HPDE6-E6E7 (cell line): Measurements from ENCODE around the gene HACD4.
A peak's percentile ranks its signal among the peaks of the same experiment; 100 is the strongest.
"Not testable (repeated sequence)": the region's sequence is repeated elsewhere in the genome, so short reads cannot be mapped to it uniquely, and the experiment has no call there.

Experiments
- DNase-seq: peaks from one replicate; pipeline ENCODE4 v3.0.0; 2011; ENCODE audit warnings: missing footprints; ENCODE audit errors: extremely low spot score

HACD4 gene

DNA sequence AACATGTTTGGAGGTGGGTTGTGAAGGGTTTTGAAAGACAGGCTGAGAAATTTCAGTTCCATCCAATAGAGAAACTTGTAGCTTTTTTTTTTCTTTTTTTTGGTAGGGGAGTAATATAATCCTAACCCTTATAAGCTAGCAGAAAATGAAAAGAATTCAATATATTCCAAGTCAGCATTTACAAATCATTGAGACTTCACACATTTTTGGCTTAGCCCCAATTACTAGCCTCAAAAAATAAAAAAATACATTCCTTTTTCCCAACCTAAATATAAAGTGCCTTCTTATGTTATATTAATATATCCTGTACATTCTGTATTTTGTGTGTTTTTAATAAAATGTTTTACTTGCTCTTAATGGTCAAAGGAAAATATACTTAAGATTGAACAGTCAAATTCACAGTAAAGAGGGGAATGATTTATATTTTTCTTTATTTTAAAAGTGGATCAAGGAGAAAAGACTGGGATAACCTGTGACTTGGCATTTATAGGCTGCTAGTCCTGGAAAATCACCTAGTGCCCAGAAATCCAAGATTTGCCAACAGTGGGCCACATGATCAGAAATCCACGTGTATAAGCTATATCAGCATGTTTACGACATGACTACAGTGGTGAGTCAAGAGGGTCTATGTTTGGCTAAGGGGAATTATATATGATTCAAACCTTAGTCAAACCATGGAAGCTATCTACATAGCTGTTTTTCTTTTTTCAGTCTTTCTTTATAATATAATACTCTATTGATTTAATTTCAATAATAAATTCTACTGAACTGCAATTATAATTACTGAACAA lies 14.5 kb downstream of the HACD4 start:
- peak; percentile 47 for DNase-seq

DNA sequence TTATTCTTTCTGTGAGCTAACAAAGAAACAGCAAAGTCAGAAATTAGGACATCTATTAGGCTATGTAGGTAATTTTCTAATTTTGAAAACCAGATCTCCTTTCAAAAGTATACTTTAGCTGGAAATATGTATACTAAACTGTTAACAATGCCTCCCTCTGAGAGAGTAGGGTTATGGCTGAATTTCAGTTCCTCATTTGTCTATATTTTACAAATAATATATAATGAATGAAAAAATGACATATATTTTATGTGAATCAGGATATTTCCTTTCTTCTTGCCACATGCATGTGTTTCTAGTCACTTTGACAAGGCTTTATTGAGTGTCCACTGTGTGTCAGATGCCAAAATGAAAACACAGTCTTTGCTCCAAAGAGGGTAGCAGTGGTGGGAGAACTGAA lies 15.4 kb downstream of the HACD4 start:
- no peak for DNase-seq

DNA sequence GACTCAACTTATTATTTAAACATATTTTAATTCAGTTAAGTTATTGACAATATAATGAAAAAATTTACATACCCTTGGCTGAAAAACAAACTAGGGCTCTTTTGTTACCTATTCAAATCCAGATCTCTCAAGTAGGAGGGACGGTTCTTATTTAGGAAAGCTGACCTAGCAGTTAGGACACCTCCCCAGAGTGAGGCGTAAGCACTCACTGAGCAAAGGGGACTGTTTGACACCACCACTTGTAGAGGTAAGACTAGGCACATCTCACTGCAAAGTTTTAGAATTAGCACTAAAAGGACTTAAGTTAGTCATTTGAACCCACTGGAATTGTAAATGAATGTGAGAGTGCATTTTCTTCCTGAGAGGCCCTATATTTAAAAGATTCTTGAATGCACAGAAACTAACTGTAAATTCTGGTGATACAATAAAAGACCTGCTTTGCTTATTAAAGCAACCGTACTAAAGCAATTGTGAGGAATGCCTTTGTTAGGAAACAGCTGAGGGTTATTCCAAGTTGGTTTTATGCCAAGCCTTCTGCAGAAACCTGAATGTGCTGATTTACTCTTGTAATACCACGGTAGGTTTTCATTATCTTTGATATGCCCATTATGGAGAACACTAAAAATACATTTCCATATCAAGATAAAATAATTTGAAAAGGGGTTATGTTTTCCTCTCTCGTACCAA lies 16.2 kb downstream of the HACD4 start:
- no peak for DNase-seq

DNA sequence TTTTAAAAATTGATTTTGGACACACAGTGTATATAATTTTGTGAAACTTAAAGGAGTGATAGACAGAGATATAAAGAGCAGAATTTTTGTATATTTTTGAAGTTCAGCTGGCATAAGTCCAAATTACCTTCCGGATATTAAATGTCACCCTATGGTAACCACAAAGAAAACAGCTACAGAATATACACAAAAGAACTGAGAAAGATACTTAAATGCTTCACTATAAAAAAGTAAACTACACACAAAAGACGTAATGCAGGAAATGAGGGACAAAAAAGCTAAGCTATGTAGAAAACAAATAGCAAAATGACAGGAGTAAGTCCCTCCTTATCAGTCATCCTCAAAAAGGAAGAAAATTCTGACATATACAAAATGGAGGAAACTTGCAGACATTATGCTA lies 29.4 kb downstream of the HACD4 start:
- no peak for DNase-seq

DNA sequence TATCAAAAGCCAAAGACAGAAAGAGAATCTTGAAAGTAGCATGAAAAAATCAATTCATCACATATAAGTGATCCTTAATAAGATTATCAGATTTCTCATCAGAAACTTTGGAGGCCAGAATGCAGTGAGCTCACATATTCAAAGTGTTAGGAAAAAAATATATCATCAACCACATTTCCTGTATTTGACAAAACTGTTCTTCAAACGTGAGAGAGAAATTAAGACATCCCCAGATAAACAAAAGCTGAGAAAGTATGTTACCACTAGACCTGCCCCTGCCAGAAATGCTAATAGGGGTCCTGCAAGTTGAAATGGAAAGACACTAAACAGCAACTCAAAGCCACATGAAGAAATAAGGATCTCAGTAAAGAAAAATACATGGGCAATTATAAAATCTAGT lies 29.9 kb downstream of the HACD4 start:
- DNase-seq: no peak

DNA sequence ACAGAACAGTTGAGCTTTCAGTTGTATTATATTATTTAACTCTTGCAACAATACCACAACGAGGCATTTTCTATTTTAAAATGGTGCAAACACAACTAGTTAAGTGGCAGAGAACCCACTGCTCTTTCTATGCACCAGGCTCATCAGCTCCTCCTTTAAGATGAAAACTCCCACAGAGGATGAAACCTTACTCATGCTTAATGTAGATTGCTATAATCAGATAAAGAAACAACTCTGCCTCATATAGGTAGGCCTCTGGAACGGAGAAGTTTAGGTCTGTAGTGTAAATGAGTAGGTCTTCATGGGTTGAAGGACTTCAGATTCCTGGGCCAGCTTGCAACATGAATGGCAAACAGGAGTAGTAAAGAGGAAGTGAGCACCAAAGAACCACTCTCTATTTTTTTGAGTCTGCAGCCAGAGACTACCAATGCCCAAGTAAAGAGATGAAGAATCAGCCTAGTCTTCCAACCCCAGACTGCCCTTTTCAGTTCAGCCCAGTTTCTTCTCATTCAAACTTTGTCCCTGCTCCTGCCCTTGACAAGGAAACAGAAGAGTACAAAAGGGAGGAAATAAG lies 33.9 kb downstream of the HACD4 start:
- DNase-seq: no peak

DNA sequence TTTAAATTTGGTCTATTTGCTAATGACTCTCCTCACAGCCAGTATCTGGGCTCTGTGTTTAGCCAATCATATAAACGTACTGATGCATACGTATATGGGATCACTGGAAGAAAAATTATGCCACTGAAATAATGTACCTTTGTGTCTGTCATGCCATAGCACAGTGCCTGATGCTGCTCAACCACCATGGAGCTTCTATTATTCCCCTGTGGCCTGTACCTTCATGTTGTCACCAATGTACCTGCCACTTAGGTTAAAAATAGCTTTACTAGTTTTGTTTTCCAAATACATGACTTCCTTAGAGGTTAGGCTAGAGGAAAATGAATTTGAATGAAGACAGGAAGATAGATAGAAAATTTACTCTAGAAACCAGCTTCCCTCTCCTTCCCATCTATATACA lies 34.6 kb downstream of the HACD4 start:
- no peak for DNase-seq

DNA sequence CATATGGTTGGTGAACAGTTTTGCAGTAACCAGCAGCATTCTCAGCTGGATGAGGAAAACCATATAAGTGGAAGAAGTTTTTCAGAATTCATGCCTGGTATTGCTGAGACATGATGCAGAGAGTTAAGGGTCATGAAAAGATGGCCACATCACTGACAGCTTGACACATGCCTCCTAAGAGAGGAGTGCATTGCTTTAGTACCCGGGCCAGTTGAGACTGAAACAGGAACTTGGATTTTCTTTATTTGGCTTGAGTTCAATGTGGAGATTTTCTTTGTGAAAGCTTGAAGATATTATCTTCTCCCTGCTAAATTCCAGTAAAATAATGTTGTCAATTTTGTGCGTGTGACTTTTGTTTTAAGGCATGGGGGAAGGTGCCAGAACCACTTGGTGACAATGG lies 35.8 kb downstream of the HACD4 start:
- no peak for DNase-seq

DNA sequence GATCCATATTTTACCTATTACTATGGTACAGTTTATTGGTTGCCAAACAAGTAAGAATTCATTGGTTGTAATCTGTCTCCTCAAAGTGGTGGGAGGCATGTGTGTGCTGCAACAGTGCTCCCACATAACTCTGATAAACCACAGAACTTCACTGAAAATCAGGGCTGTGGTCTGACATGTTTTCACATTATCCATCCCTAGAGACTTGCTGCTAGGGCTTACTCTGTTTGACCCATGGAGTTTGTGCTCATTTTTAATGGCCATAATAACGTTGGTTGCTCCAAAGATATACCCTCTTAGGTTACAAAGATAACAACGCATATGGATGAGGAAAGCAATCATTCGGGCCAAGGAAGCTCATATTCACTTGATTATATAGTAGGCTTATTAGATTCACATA lies 37.0 kb downstream of the HACD4 start:
- no peak for DNase-seq

DNA sequence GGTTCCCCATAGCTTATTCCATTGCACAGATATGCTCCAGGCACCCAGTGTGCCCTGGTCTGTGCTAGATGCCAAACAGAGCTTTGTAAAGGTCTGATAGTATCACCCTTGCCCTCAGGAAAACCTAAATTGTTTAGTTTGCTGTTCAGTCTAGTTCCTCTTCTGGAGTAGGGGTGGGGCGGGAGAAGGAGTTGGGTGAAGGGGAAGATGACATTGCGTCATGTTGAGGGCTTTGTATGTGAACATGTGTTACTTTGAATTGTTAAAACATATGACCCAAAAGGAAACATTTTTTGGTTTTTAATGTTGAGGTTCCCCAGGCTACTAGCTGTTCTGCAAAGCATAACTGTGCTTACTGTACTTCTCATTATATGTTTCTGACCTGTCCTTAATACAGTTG lies 40.6 kb downstream of the HACD4 start:
- no peak for DNase-seq

DNA sequence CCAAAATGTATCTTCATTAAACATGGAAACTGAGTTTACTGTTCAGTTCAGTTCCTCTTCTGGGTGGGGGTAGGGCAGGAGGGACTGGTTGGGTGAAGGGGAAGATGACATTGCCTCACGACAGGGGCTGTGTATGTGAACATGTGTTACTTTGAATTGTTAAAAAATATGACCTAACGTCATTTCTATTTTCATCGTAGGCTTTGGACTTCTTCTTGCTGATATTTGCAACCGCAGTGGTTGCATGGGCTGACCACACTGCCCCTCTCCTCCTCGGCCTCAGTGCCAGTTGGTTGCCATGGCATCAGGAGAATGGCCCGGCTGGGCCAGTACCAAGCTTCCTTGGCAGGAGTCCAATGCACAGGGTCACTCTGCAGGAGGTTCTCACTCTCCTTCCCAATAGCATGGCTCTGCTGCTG lies 41.5 kb downstream of the HACD4 start:
- no peak for DNase-seq

DNA sequence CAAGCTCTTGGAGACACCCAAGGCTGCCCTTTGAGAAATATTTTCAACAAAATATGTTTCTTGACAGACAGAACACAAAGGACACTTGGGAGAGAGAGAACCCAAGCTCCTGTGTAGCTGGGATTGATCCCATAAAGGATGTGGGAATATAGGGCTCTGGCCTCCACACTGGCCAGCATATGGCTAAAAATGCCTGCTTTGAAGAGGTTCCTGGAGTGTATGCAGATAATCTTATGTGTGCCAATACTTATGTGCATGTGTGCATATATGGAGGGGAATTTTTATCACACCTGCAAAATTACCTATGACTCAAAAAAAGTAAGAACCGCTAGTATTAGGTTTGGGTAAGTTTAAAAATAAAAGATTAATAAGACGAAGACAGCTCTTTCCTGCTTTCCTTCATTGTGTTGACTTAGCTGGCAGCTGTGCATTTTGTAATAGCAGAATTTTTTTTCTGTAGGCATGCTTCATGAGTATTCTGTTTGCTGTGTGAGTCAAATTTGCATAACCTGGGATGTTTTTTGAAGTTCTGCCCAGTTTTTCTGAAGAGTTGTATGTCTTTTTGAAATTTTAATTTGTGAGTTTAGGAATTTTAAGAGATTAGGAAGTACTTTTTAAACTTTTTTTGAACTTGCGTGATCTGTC lies 42.6 kb downstream of the HACD4 start:
- DNase-seq: no peak

DNA sequence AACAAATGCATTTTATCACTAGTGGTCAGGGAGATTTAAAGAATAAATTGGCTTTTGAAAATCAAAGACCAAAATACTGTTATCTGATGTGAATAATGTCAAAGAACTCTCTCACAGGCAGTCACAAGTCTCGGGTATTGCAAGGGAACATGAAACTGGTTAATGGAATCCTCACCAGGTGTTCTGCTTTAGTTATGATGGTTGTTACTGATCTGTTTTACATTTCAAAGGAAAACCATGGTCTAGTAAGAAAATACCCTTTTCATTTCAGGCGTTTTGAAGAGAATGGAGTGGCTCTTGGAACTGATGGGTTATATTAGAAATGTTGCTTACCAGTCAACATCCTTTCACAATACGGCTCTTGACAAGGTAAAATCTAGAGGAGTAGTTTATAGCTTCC lies 43.4 kb downstream of the HACD4 start:
- no peak for DNase-seq

DNA sequence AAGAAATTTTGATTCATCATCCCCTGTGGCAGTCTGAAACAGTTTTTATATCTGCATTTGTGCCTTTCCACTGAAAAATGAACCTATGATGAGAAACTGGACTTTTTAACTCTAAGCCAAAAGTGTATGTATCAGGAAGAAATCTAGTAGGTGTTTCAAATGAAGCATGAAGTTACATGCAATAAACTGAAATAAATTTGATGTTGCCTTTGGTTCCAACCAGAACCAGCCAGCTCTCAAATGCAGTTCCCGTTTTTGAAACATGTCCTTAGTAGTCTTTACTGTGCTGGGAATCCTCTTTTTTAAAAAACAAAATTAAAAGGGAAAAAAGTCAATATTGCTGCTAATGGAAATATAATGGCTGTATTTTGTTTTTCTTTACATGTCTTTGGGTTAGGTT lies 43.9 kb downstream of the HACD4 start:
- DNase-seq: no peak

DNA sequence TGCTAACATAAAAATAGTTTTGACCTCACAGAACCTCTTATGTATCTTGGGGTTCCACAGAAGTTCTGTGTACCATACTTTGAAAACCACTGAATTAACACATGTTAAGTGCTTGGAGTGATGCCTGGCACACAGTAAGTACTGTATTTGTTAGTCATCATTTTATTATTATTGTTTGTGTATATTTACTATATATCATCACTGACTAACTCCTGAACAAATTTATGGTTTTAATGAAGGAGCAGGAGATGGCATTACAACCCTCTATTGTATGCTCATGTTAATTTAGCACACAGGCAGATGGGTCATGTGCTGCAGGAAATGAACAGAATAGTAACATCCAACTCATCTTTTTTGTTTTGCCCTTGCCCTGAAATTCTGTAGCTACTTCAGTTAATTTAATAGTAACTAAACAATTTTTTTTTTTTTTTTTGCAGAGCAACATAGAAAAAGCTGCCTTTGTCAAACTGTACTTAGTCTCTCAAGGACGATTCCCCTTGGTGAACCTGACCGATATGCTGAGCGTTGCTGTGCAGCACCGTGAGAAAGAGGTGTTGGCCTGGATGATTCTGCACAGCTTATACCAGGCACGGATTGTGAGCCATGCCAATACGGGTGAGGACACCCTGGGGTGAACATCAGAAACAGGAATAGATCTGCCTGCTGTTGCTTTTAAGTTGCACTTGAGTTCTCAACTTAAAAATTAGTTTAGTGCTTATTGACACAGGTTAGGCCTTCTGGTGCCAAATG lies 45.4 kb downstream of the HACD4 start:
- DNase-seq: no peak

DNA sequence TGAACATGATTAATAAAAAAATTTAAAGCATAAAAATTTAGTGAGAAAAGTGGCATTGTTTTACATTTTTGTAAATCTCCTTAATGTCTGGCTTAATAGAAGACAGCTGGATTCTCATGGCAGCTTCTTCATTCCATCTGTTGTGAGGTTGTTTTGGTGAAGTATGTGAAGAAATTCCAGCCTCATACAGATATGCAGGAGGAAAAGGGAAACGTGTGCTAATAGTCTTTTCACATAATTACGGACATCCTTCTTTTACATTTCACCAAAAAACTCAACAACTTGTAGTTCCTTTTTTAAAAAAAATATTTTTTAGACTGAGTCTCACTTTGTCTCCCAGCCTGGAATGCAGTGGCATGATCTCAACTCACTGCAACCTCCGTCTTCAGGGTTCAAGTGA lies 46.9 kb downstream of the HACD4 start:
- no peak for DNase-seq

DNA sequence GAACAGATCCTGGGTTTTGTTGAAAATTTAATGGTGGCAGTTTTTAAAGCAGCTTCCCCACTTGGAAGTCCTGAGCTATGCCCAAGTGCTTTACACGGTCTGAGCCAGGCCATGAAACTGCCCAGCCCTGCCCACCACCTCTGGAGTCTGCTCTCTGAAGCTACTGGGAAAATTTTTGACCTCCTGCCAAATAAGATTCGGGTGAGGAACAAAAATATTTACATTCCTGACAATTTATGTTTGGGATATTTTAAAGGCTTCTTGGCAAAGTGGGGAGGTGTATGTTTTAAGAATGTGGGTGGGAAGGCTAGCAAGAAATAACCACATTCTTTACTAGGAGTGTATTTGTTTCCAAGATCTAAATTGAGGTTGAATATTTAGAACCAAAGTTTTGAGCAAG lies 50.0 kb downstream of the HACD4 start:
- DNase-seq: no peak

DNA sequence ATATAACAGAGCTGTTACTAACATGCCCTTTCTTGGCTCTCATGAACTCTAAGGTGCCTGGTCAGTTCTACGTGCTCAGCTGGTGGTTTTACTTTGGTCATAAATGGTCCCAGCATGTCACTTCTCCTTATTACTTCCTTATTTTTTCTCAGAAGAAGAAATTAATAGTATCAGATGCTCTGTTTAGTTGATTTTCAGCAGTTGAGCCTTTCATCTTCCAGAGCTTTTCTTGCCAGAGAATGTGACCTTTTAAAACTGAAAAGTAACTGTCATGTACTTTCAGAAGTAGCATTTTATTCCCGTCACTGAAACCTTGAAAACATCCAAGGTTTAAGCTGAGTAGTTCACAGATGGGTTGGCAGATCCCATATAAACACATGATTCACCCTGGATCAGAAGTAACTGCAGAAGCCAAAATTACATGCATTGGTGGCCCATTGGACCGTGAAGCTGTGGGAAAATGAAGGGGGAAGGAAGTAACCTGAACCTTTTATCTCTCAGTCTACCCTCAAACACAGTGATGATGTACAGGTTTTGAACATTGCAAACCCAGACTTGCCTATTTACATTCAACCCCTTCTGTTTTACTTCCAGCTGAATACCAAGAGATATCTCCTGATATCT lies 50.5 kb downstream of the HACD4 start:
- no peak for DNase-seq

DNA sequence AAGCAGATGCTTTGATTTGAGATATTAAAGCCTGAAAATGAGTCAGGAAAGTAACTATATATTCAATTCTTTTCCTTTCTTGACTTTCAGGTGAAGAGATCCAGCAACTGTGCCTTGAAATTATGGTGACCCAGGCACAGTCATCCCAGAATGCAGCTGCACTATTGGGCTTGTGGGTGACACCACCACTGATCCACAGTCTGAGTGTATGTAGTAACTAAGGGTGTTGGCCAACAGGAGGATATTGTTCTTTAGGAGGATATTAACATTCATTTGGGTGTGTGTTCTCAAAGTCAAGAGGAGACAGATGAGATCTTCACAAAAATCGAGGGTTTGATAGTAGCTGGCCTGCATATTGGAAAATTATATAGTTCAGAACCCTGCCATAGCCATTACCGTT lies 53.2 kb downstream of the HACD4 start:
- no peak for DNase-seq

DNA sequence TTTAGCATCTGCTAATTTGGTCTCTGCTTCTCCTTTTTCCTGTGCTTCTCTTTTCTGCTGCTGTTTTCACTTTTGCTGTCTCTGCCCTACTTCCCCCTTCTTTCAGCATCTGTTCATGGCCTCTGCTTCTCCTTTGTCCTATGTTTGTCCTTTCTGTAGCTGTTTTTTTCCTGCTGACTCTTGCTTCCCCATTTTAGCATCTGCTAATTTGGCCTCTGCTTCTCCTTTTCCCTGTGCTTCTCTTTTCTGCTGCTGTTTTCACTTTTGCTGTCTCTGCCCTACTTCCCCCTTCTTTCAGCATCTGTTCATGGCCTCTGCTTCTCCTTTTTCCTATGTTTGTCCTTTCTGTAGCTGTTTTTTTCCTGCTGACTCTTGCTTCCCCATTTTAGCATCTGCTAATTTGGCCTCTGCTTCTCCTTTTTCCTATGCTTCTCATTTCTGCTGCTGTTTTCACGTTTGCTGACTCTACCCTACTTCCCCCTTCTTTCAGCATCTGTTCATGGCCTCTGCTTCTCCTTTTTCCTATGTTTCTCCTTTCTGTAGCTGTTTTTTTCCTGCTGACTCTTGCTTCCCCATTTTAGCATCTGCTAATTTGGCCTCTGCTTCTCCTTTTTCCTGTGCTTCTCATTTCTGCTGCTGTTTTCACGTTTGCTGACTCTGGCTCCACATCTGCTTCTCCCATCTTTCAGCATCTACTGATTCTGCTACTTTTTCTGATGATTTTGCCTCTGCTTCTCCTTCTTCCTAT lies 57.1 kb downstream of the HACD4 start:
- DNase-seq: not testable (repeated sequence)
